Prostate gland (tissue), 2 donors: ENCODE measurements around the gene SLIT3.

Experiments
- CTCF ChIP-seq, 4 experiments: fragments of 200-600 bp in 2 of 4; fragments of 450-650 bp in 2 of 4; sonication (generic) in 2 of 4; IDR thresholded peaks; 1 replicate in 3 of 4; 2 replicates in 1 of 4; pipeline ENCODE4 v1.5.1; 2016 to 2019; ENCODE audit warnings: antibody characterized with exemption in 4 of 4, mild to moderate bottlenecking in 2 of 4, moderate library complexity in 2 of 4
- POLR2A ChIP-seq: fragments of 450-650 bp; IDR thresholded peaks from one replicate; pipeline ENCODE4 v1.6.1; 2016; ENCODE audit warnings: antibody characterized with exemption, mild to moderate bottlenecking
- POLR2AphosphoS5 ChIP-seq: sonication (generic); formaldehyde crosslinking; IDR thresholded peaks from one replicate; pipeline ENCODE4 v1.6.1; 2017; ENCODE audit warnings: antibody characterized with exemption

GRCh38 chr5:169050636-169051035 is 250.3 kb downstream of the SLIT3 start:
- TF ChIP-seq CTCF (IDR thresholded peaks at IDR 0.05) (no peak), POLR2A (no peak), POLR2AphosphoS5 (no peak)
